Fibroblast of mammary gland (primary cell): ENCODE measurements around the gene ADGRD1.

ENCODE experiments used
- DNase-seq: peaks from one replicate; pipeline ENCODE4 v3.0.0-alpha.2; 2010; ENCODE audit warnings: low read depth
- H3K4me3 ChIP-seq: 2 replicates; pipeline ENCODE4 v1.5.1; 2011; ENCODE audit warnings: low read depth, mild to moderate bottlenecking, low read length, moderate library complexity; ENCODE audit not compliant: control insufficient read depth
- TF ChIP-seq, protein P1 (sequence below): conservative IDR thresholded peaks from 2 replicates; pipeline ENCODE4 v1.5.1; 2011; ENCODE audit warnings: low read depth, low read length, inconsistent platforms; ENCODE audit not compliant: control insufficient read depth, insufficient read depth

ADGRD1 gene

DNA sequence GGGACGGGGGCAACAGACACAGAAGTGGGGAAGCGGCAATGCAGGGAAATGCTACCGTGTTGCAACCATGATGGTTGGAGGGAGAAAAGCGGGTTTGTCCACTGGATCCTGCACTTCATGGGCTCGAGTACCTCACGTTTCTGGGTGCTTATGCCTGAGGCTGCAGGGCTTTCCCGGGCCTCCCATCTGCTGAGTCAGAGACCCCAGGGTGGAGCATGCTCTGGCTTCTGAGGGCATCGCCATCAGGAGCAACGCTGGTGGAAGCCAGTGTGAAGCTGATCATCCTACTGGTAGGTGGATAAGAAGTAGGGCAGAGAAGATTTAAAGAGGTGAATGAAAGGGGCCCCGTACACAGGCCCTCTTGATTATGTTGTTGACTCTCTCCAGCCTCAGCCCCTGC lies 5.0 kb upstream of the ADGRD1 start:
- no peak for DNase-seq
- TF ChIP-seq, protein P1, sequence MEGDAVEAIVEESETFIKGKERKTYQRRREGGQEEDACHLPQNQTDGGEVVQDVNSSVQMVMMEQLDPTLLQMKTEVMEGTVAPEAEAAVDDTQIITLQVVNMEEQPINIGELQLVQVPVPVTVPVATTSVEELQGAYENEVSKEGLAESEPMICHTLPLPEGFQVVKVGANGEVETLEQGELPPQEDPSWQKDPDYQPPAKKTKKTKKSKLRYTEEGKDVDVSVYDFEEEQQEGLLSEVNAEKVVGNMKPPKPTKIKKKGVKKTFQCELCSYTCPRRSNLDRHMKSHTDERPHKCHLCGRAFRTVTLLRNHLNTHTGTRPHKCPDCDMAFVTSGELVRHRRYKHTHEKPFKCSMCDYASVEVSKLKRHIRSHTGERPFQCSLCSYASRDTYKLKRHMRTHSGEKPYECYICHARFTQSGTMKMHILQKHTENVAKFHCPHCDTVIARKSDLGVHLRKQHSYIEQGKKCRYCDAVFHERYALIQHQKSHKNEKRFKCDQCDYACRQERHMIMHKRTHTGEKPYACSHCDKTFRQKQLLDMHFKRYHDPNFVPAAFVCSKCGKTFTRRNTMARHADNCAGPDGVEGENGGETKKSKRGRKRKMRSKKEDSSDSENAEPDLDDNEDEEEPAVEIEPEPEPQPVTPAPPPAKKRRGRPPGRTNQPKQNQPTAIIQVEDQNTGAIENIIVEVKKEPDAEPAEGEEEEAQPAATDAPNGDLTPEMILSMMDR, result no peak
- no peak overlapping the region for H3K4me3 ChIP-seq

DNA sequence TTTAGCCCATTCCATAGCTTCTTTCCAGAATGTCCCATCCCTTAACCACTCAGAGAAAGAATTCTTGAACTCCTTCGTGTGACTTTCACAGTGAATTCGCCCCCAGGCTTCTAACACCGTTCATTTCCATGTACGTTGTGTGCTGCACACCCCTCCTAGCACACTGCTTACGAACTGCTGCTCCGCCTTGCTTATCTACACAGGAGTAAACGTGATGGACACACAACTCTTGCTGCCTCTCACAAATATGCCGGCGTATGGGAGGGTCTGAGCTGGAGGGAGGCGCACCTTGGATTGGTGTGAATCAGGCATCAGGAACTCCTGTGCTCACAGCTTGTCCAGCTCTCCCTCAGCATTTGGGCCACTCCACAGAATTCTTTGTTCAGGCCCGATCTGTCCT lies 3.9 kb upstream of the ADGRD1 start:
- TF ChIP-seq, protein P1, result no peak
- no peak overlapping the region for H3K4me3 ChIP-seq
- no peak for DNase-seq

DNA sequence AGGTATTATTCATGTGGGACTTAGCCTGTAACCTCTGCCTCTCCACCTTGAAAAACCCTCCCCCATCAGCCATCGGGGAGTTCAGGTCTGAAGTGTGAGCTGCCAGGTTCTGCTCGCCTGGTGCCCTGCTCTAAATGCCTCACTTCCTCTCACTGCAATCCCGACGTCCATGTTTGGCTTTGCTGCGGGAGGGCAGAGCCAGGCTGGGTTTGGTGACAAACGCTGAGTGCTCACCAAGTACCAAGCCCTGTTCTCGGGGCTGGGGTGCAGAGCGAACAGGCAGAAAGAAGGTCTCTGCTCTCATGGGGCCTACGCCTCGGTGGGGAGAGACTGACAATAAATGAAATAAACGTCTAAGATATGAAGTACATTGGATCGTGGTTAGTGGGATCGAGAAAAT lies 2.1 kb upstream of the ADGRD1 start:
- no peak overlapping the region for H3K4me3 ChIP-seq
- TF ChIP-seq, protein P1, result no peak
- DNase-seq, result no peak

DNA sequence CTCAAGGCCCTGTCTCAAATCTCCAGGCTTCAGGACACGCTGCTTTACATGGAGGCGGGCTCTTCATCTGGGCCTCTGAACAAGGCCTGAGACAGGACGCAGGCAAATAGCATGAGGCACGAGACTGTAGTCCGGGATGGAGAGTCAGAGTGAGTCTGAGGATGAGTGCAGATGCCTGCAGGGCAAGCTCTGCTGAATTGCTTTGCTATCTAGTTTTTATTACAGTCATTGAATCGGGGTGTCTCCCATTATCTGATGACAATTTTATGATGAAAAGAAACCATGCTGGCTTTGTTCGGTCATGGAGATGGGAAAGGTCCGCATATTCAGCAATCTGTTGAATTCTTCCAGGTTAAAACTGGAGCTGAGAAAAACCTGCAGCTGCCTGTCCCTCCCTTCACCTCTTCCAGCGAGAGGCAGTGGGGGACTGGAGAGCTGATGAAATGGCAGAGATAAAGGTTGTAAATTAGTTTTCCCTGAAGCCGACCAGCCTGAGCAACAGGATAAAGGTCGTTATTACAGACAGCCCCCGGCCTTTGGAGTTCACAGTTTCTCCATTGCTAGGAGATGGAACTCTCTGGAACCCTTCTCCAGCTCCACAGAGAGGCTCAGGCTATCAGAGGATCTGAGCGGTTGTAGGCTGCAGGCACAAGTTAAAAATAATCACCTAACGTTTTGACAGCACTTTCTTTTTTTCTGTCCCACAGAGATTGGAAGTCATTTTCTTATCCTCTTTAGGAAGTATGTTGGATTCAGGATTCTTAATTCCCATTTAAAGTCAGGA lies 1.3 kb upstream of the ADGRD1 start:
- DNase-seq, result no peak
- TF ChIP-seq, protein P1, result no peak
- H3K4me3 ChIP-seq, result no peak overlapping the region

DNA sequence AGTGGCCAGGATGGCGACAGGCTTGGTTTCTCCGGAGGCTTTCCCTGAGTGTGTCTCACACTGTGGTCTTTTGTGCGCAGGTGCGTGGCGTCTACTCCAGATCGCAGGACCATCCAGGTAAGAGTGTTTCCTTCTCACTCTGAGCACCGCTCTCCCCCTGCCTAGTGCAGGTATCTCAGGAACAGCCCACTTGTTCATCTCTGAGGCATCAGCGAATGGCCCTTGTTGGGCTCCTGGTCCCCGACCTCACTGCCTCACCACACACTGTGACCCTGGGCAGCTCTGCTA lies 781 bp downstream of the ADGRD1 start:
- DNase-seq, result no peak
- no peak overlapping the region for H3K4me3 ChIP-seq
- TF ChIP-seq, protein P1, result no peak

DNA sequence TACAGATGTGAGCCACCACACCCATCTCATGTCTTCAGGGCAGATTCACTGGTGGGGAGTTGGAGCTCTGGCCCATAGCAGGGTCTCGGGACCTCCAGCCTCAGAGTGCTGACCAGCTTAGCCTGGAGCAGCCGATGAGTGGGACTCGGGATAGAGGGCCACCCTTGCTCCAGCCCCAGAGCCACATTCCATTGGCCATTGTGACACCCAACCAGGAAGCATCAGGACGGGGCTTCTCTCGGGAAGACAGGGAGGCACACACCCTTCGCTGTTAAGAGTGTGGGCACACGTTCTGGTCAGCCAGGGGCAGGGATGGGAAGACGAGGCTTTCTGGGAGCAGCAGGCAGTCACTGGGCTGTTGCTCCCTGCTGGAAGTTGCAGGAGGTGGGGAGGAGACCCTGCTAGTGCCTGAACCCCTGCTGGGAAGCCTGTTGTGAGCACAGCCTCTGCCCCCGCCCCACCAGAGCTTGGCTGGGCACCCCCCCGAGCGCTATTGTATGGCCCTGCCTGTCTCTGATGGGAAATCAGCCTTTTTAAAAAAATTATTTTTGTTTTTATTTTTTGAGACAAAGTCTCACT lies 1.6 kb downstream of the ADGRD1 start:
- no peak for DNase-seq
- no peak overlapping the region for H3K4me3 ChIP-seq
- TF ChIP-seq, protein P1, result no peak
